Camera-type eye (tissue), 1 donor: ENCODE results near the gene CCR4. TPM values are rescaled to one million over a fixed set of nuclear protein-coding genes. Genes with fewer than 3 reads are reported as not detected.

Source experiments
- total RNA-seq: library from RNA; depleted of rRNA; stranded (reverse); fragments of >200 nt; gene quantifications from one replicate; pipeline ENCODE4 v1.2.3, GENCODE V29; 2014

Gene CCR4
- 0.22 TPM for total RNA-seq

DNA sequence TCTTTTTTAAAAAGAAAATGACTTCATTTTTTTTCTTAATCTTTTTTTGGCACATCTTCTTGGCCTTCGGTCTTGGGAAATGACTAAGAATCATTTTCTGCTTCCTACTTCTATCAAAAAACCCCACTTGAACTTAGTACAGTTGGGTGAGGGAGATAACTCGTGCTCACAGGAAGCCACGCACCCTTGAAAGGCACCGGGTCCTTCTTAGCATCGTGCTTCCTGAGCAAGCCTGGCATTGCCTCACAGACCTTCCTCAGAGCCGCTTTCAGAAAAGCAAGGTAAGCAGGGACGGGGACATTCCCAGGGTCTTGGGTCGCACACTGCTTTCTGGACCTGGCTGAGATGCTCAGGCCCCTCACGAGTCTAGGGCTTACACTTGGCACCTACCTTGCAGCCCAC is at the start of gene CCR4:
Gene CCR4 (plus strand): TSS at position 235 of the 402 bp plus-strand sequence. CDS start 1,779 bp downstream, outside the sequence.

Other genes with a start within 250 kb of the CCR4 start
- gene TRIM71, start 133.6 kb upstream of the CCR4 start, total RNA-seq, result 9.7 TPM
- gene GLB1, start 145.5 kb downstream of the CCR4 start, total RNA-seq, result 35.6 TPM
- gene TMPPE, start 145.5 kb downstream of the CCR4 start, total RNA-seq, result 9.8 TPM
- 130 TPM for gene CRTAP, start 162.4 kb downstream of the CCR4 start, total RNA-seq